ENCODE results near the gene ERVMER34-1.

ERVMER34-1 gene

DNA sequence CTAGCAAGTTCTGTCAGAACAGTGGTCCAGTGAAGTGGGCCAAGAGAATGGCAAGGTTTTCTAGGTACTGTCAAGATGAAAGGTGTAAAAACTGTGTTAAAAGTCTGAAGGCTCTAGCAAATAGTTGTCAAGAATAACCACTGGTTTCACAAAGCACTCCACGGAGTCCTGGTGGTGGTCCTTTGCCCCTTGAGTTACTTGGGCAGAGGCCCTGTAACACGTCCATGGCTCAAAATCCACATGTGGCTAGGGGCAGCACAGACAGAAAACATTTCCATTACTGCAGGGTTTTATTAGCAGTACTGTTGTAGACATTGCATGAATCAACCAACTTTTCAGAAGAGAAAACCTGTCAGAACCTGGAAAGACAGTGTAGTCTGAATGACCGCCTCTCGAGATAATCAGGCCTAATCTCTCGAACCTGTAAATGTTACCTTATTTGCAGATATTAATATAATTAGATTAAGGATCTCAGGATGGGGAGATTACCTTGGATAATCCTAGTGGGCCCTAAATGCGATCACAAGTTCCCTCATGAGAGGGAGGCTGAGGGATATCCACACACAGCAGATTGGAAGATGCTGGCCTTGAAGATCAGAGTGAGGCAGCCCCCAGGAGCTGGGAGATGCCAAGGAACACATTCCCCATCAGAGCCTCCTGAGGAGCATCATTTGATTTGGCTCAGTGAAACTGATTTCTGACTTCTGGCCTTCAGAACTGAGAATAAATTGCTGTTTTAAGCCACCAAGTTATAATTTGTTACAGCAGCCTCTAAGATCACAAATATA is 34.7 kb downstream of the ERVMER34-1 start:
- DNase-seq = no peak

DNA sequence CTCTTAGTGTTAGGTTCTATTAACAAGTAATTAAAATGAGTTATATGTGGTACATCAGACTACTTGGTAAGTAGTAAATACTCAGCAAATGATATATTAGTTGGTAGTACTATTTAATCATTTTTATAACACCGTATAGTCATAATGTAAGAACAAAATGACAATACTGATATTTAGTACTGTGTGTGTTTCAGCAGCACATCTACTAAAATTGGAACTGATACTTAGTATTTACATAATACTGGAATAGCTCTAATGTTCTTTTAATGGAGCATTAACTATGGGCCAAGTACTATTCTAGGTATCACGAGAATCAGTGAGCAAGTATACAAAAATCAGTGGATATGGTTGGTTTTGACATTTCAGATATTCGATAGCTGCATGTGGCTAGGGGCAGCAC is 35.3 kb downstream of the ERVMER34-1 start:
- no peak for DNase-seq

DNA sequence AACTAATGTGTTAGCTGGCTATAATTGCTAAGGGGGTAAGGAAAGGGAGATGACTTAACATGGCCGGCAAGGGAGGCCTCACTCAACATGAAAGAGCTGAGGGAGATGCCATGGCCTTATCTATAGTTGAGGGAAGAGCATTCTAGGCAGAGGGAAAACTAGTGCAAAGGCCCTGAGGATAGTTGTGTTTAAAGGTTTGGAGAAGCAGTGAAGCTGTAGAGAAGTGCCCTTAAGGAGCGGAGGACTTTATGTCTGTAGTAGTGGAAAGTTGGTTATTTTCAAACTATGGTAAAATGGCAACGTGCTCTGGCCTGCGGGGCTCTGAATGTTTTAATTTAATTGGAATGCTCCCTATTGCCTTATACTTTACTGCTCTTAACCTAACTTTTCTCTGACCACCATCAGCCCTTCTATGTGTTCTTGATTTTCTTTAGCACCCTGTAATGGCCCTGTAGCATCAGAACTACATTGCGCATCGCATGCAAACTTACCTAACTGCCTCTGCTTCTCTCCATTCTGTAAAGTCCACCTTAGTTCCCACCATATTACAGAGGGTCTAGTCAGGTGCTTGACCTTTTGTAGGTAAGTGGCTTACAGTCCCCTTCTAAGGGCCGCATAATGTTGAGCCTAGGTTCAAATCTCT is 35.8 kb downstream of the ERVMER34-1 start:
- DNase-seq = no peak

DNA sequence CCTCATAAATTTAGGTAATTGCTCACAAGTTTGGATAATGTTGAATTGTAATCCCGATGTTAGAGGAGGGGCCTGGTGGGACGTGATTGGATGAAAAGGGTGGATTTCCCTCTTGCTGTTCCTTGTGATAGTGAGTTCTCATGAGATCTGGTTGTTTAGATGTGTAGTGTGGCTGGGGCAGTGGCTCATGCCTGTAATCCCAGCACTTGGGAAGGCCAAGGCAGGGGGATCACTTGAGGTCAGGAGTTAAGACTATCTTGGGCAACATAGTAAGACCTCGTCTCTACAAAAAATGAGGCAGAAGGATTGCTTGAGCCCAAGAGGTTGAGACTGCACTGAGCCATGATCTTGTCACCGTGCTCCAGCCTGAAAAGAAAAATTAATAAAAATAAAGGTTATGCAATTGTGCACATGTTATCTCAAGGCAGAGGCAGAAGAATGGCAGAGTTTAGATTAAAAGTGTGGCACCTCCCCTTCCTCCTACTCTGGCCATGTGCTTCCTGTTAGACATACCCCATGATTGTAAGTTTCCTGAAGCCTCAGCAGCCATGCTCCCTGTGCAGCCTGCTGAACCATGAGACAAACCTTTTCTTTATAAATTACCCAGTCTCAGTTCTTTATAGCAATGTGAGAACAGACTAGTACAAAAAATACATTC is 36.5 kb downstream of the ERVMER34-1 start:
- DNase-seq = no peak

DNA sequence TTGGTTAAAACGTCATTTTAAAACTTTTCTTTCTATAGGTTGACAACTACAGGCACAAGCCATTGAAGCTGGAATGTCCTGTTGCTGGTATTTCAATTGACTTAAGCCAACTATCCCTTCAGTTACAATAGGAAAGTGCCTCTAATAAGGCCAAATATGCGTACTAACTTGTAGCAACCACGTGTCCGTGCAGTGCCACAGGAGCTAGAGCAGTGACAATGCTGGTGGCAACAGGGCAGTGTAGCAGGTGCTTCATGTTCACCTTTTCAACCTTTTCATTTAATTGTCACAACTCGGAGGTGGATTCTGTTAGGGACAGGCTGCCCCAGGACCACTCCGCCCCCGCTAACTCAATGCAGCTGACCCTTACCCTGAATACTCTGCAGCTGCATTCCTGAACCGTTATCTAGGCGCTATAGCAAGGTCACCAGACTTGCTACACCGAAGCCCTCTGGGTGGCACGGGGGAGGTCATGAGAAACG is 37.7 kb downstream of the ERVMER34-1 start:
- no peak for DNase-seq

DNA sequence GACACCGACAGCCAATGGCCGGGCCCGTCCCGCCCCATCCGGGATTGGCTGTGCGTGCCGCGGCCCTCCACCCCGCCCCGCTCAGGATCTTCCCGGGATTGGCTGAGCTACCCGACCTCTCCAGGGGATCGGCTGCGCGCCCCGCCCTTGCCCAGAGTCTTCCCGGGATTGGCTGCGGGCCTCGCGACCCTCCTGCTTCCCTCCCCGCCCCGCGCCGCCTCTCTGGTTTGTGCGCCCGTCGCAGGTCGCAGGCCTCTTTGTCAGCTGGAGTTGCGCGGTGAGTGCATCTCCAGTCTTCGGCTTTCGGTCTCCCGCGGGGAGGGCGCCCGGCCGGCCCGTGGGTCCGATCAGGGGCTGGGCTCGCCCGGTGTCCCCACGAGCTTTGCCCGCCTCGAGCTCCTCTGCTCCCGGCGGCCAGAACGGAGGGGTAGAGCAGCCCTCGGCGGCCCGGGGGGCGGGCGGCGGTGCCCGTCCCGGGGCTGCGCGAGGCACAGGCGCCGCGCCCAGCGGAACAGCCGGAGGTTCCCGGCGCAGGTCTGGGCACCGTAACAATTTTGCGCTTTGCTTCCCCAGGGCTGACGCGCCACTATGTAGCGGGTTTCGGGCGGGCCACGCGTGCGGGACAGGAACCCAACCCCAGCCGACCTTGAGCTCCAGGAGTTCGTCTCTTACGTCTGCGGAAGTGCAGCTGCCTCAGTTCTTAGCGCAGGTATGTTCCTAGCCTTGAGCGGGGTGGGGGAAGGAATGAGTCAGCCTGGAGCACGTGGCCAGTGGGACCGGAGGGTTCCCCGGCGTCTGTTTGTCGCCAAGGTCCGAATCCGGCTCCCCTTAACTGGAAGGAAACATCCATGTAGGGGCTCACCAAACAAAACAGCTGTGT is 38.7 kb downstream of the ERVMER34-1 start:
- peak; percentile 93 for DNase-seq

DNA sequence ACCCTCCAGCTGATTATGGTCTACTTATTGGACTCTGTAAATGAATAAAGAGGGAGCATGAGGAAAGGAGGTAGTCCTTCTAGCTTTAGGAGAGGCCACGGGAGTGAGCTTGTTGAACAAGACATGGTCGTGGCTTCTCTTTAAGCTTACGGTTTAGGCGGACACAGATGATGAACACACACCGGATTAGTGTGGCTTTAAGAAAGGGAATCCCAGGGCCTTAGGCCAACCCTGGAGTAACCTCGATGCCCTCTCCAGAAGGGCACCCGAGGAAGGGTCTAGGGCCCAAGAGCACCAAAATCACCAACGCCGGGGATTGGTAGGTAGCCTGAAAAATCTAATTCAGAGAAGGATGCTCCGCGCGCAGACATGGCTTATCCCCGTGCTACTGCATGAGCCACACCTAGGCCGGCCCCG is 39.4 kb downstream of the ERVMER34-1 start:
- DNase-seq = no peak

DNA sequence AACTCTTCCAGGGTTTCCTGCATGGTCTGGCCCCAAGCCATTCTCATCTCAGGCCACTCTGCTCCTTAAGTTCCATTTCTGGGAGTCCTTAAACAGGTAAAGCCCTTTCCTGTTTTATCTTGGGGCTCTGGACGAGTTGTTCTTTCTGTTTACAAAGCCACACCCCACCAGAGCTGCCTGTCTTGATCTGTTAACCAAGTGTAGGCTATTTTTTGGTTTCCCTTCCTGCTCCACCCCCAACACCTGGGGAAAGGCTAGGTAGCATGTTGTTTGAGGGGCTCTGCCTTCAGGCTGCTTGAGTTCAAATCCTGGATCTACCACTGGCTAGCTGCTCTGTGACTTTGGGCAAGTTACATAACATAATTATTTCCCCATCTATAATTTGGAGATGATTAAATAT is 40.0 kb downstream of the ERVMER34-1 start:
- no peak for DNase-seq

DNA sequence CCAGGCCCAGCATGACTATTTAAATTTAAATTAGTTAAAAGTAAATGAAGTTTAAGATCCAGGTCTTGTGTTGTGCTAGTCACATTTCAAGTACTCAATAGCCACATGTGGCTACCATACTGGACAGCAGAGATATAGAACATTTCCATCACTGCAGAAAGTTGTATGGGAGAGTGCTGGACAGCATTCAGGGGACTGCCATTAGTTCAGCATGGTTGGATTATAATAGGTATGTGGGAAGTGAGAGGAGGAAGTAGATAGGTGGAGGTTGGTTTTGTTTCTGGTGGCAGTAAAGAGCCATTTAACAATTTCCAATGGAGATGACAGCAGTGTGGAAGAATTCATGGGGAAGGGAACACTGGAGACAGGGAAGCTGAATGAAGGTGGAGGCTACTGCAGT is 42.1 kb downstream of the ERVMER34-1 start:
- DNase-seq = no peak

DNA sequence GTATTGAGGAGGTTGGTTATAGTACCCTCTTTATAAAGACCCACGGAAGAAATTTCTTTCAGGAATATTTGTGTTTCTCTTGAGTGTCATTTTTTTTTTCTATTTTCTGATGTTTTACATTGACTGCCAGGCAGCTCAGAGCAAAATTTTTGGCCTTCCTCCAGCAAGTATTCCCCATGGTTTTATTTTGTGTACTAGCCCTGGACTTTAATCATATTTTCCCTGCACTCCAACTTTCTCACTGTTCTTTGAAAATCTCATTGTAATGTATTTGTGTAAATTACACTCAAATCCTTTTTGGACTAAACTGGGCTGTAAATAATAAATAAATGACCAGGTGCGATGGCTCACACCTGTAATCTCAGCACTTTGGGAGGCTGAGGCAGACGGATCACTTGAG is 46.6 kb downstream of the ERVMER34-1 start:
- no peak for DNase-seq

DNA sequence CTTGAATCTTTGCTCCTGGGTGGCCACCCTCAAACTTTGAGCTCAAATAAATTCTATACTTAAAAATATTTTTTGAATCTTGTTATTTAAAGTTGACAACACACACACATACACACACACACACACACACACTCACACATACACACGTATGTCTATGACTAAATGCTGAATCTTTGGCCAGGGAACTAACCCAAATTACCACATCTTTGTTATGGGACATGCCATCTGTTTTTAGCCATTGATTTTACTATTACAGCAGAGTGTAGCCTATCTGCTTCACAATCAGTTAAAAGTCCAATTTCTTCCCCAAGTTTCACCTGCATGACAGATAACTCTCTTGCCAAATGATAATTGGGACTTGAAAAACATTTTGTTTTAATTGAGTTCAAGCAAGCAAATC is 47.1 kb downstream of the ERVMER34-1 start:
- DNase-seq = no peak

DNA sequence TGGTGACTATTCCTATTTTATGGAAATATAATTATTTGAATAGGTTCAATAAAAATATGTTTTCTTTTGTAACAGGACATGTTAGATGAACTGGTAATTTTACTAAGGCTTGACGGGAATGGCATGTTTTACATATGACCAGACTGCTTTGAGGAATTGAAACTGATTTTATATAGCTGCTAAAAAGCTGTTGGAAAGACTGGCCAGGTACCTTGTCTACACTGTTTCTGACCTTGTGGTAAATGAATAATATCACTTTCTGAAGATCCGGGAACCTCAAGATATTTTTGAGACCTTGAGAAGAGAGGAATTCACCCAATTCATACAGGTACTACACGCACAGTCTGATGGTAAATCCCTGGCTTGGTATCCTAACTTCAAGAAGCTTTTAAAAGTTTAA is 50.0 kb downstream of the ERVMER34-1 start:
- DNase-seq = no peak

DNA sequence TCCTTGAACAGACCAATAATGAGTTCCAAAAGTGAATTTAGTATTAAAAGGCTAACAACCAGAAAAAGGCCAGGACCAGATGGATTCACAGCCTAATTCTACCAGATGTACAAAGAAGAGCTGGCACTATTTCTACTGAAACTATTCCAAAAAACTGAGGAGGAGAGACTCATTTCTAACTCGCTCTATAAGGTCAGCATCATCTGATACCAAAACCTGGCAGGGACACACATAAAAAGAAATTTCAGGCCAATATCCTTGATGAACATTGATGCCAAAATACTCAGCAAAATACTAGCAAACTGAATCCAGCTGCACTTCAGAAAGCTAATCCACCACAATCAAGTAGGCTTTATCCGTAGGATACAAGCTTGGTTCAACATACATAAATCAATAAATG is 56.3 kb downstream of the ERVMER34-1 start:
- no peak for DNase-seq

DNA sequence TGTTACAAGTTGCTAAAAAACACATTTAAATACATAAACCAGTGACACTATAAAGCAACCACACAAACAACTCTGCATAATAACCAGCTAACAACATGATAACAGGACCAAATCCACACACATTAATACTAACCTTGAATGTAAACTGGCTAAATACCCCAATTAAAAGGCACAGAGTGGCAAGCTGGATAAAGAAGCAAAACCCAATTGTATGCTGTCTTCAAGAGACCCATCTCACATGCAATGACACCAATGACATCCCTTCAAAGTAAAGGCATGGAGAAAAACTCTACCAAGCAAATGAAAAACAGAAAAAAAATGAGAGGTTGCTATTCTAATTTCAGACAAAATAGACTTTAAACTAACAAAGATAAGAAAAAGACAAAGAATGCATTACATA is 57.7 kb downstream of the ERVMER34-1 start:
- no peak for DNase-seq

All from inflammatory macrophage treated with lipopolysaccharide for 4 hours (primary cell).